CD14-positive monocyte (primary cell): Measurements from ENCODE around the gene ZNF792. TPM values are rescaled to one million over a fixed set of nuclear protein-coding genes. Genes with fewer than 3 reads are reported as not detected.
A peak's percentile ranks its signal among the peaks of the same experiment; 100 is the strongest.

ENCODE experiments used
- DNase-seq, 3 donors: peaks; one replicate each; pipeline ENCODE4 v3.0.0-alpha.2; 2011 to 2022
- H2AFZ ChIP-seq: 2 replicates; pipeline ENCODE4 v1.6.0; 2012; ENCODE audit warnings: mild to moderate bottlenecking, low read depth, low read length, inconsistent platforms; ENCODE audit not compliant: insufficient read depth, poor library complexity, severe bottlenecking
- H3K27ac ChIP-seq, 2 donors: 1 replicate in 1 of 2; 2 replicates in 1 of 2; pipeline ENCODE4 v1.5.1; 2012 to 2013; ENCODE audit warnings: low read length in 2 of 2, control low read depth in 1 of 2, inconsistent platforms in 1 of 2, low read depth in 1 of 2, mild to moderate bottlenecking in 1 of 2
- H3K27me3 ChIP-seq, 2 donors: one replicate each; pipeline versions ENCODE4 v1.6.0 to v1.6.1; 2011 to 2013; ENCODE audit warnings: low read length in 2 of 2; ENCODE audit not compliant: control insufficient read depth in 2 of 2, insufficient read depth in 2 of 2
- H3K36me3 ChIP-seq, 2 donors: replicated peaks in 1 of 2; 1 replicate in 1 of 2; 2 replicates in 1 of 2; pipeline versions ENCODE4 v1.5.1 to v1.6.1; 2012 to 2013; ENCODE audit warnings: low read length in 2 of 2, control low read depth in 1 of 2, inconsistent platforms in 1 of 2, mild to moderate bottlenecking in 1 of 2; ENCODE audit not compliant: insufficient read depth in 2 of 2, control insufficient read depth in 1 of 2
- H3K4me1 ChIP-seq, 2 donors: 1 replicate in 1 of 2; 2 replicates in 1 of 2; pipeline versions ENCODE4 v1.5.1 to v1.6.1; 2012 to 2013; ENCODE audit warnings: low read length in 2 of 2, control low read depth in 1 of 2, inconsistent platforms in 1 of 2, mild to moderate bottlenecking in 1 of 2, moderate library complexity in 1 of 2; ENCODE audit not compliant: insufficient read depth in 2 of 2, control insufficient read depth in 1 of 2
- H3K4me2 ChIP-seq: replicated peaks from 2 replicates; pipeline ENCODE3; 2012; ENCODE audit warnings: low read length, moderate library complexity, mild to moderate bottlenecking; ENCODE audit not compliant: poor library complexity, severe bottlenecking; ENCODE audit errors: extremely low read depth
- H3K4me3 ChIP-seq, 3 experiments: fragments of 200-600 bp in 1 of 3; sonication (generic) in 1 of 3; replicated peaks in 1 of 3; 1 replicate in 2 of 3; 2 replicates in 1 of 3; pipeline ENCODE4 v1.5.1; 2011 to 2013; ENCODE audit warnings: low read length in 3 of 3, mild to moderate bottlenecking in 3 of 3, control low read depth in 2 of 3, low read depth in 2 of 3, inconsistent platforms in 1 of 3, moderate library complexity in 1 of 3
- H3K79me2 ChIP-seq: 2 replicates; pipeline ENCODE4 v1.6.0; 2012; ENCODE audit warnings: mild to moderate bottlenecking, control low read depth, inconsistent platforms, low read length, moderate library complexity; ENCODE audit not compliant: insufficient read depth
- H3K9ac ChIP-seq: 2 replicates; pipeline ENCODE4 v1.6.0; 2017; ENCODE audit warnings: low read length, mild to moderate bottlenecking; ENCODE audit not compliant: insufficient read depth, poor library complexity, severe bottlenecking
- H3K9me3 ChIP-seq, 2 donors: replicated peaks in 1 of 2; 1 replicate in 1 of 2; 2 replicates in 1 of 2; pipeline versions ENCODE4 v1.5.1 to v1.6.1; 2012 to 2013; ENCODE audit warnings: low read length in 2 of 2, control low read depth in 1 of 2; ENCODE audit not compliant: control insufficient read depth in 1 of 2, insufficient read depth in 1 of 2
- H4K20me1 ChIP-seq: 2 replicates; pipeline ENCODE4 v1.6.0; 2012; ENCODE audit warnings: mild to moderate bottlenecking, low read length, control low read depth, moderate library complexity; ENCODE audit not compliant: insufficient read depth
- H3K27ac Mint-ChIP-seq, 7 donors: one replicate each; pipeline ENCODE4 v1.8.0; 2020; ENCODE audit warnings: mild to moderate bottlenecking in 7 of 7, mixed read lengths in 7 of 7, moderate library complexity in 6 of 7, inconsistent platforms in 2 of 7
- H3K27me3 Mint-ChIP-seq, 3 donors: one replicate each; pipeline ENCODE4 v1.8.0; 2021 to 2022; ENCODE audit warnings: low read depth in 3 of 3, mild to moderate bottlenecking in 3 of 3, mixed read lengths in 3 of 3, moderate library complexity in 3 of 3, inconsistent platforms in 1 of 3
- H3K36me3 Mint-ChIP-seq, 2 donors: one replicate each; pipeline ENCODE4 v1.8.0; 2020; ENCODE audit warnings: mixed read lengths in 2 of 2, inconsistent platforms in 1 of 2, mild to moderate bottlenecking in 1 of 2
- H3K4me1 Mint-ChIP-seq: one replicate; pipeline ENCODE4 v1.8.0; 2020; ENCODE audit warnings: mild to moderate bottlenecking, mixed read lengths
- H3K4me3 Mint-ChIP-seq, 2 donors: one replicate each; pipeline ENCODE4 v1.8.0; 2020; ENCODE audit warnings: mild to moderate bottlenecking in 2 of 2, mixed read lengths in 2 of 2, moderate library complexity in 1 of 2
- H3K9me3 Mint-ChIP-seq, 7 donors: one replicate each; pipeline ENCODE4 v1.8.0; 2020 to 2022; ENCODE audit warnings: mixed read lengths in 7 of 7, mild to moderate bottlenecking in 6 of 7, moderate library complexity in 6 of 7, inconsistent platforms in 2 of 7
- CTCF ChIP-seq: fragments of 200-600 bp; IDR thresholded peaks from one replicate; pipeline ENCODE4 v1.8.0; 2022; ENCODE audit warnings: antibody characterized with exemption, mild to moderate bottlenecking
- WGBS: methylation state at CpG from one replicate; pipeline ENCODE4 v1.1.5; 2013; ENCODE audit warnings: missing lambda C conversion rate; ENCODE audit not compliant: insufficient coverage; 5-methylcytosine and 5-hydroxymethylcytosine counted together
- intact Hi-C, 2 donors: fragments of 100-400 bp; cut with micrococcal nuclease; formaldehyde crosslinking; loops; one replicate each; pipeline versions ENCODE4 v1.15.0 to v1.15.1; 2023
- polyA plus RNA-seq, 3 donors: library from polyadenylated mRNA; depleted of rRNA in 1 of 3; unstranded in 2 of 3; stranded (reverse) in 1 of 3; fragments of 300-500 nt in 2 of 3; fragments of >200 nt in 1 of 3; fragmentation: Illumina TruSeq in 2 of 3; gene quantifications; 1 replicate in 2 of 3; 2 replicates in 1 of 3; pipeline ENCODE4 v1.2.3, GENCODE V29; 2012 to 2021

ZNF792 gene
- polyA plus RNA-seq, 3 donors = 1.3 to 3.3 (median 1.7) TPM

GRCh38 chr19:34991542-34992333 lies 27.7 kb upstream of the ZNF792 start:
- intact Hi-C loops = no loop called here
- H3K9me3 ChIP-seq = peaks cover 0 to 8% of the 10 kb centered on the region in 2 donors
- peaks cover 0 to 4% (median 3%) of the 10 kb centered on the region in 3 donors for H3K27me3 Mint-ChIP-seq
- DNase-seq = no peak
- H3K36me3 Mint-ChIP-seq = no peaks in the 10 kb centered on the region
- H3K4me3 ChIP-seq = no peak overlapping the region
- TF ChIP-seq CTCF = no peak
- H3K36me3 ChIP-seq = no peaks in the 10 kb centered on the region
- H3K79me2 ChIP-seq = no peaks in the 10 kb centered on the region
- no peak overlapping the region for H3K27ac ChIP-seq
- no peak overlapping the region for H3K4me3 Mint-ChIP-seq
- H3K27me3 ChIP-seq = no peaks in the 10 kb centered on the region
- H3K4me1 ChIP-seq = peaks cover 15 to 37% of the 10 kb centered on the region in 2 donors
- H4K20me1 ChIP-seq = no peaks in the 10 kb centered on the region
- H2AFZ ChIP-seq = no peak overlapping the region
- 94% methylated on average over 2 of the region's 8 CpGs for WGBS
- H3K9me3 Mint-ChIP-seq = peaks cover 0 to 8% (median 3%) of the 10 kb centered on the region in 7 donors
- H3K4me2 ChIP-seq = no peak overlapping the region
- H3K27ac Mint-ChIP-seq = no peak overlapping the region
- H3K9ac ChIP-seq = no peak overlapping the region
- peaks cover 33% of the 10 kb centered on the region for H3K4me1 Mint-ChIP-seq

DNA sequence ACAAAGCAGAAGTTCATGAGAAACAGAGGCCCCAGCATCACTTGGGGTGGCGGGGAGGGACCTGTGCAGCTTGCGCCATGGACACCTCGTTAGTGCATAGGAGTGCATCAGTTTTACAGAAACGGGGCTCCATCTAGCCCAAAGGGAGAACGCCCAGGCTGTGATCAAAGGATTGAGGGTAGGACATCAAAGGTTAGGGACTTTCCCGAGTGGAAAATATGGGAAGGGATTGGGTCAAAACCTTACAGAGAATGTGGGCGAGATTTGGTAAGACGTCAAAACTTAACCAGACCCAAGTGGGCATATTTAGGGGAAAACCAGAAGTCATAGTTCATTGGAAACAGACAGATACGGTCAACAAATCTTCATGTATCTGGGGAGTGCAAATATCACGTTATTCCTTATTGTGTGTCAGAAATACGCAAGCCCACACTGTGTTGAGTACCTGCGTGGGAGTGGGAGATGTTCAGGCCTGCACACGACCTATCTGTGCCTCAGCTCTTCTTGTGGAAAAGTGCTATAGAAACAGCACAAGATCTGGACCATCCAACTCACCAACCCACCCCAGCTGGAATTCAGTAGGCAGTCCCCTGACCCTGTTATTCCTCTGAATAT lies 26.7 kb upstream of the ZNF792 start:
- Histone ChIP-seq H3K27me3 (no peaks in the 10 kb centered on the region), H3K4me2 (no peak overlapping the region), H3K79me2 (no peaks in the 10 kb centered on the region), H3K36me3 (no peaks in the 10 kb centered on the region), H3K27ac (no peak overlapping the region), H3K4me3 (no peak overlapping the region), H3K9ac (no peak overlapping the region), H3K9me3 (peaks cover 0 to 8% of the 10 kb centered on the region in 2 donors), H2AFZ (no peak overlapping the region), H3K4me1 (peaks cover 9 to 32% of the 10 kb centered on the region in 2 donors), H4K20me1 (no peaks in the 10 kb centered on the region)
- 74% methylated on average over 8 of the region's 13 CpGs for WGBS
- H3K4me3 Mint-ChIP-seq = no peak overlapping the region
- intact Hi-C loops = no loop called here
- TF ChIP-seq CTCF = no peak
- H3K4me1 Mint-ChIP-seq = peaks cover 29% of the 10 kb centered on the region
- H3K27me3 Mint-ChIP-seq = peaks cover 0 to 4% (median 3%) of the 10 kb centered on the region in 3 donors
- peaks cover 0 to 8% (median 3%) of the 10 kb centered on the region in 7 donors for H3K9me3 Mint-ChIP-seq
- no peaks in the 10 kb centered on the region for H3K36me3 Mint-ChIP-seq
- DNase-seq = no peak
- H3K27ac Mint-ChIP-seq = peak overlapping the region in 4 of 7 donors; percentile 26 to 85 (median 62)
